Middle frontal gyrus (tissue), 1 donor: ENCODE results near the gene OTUB2.
"Not testable (repeated sequence)": the region's sequence is repeated elsewhere in the genome, so short reads cannot be mapped to it uniquely, and the experiment has no call there.

ENCODE experiments used
- DNase-seq: peaks from one replicate; pipeline ENCODE4 v3.0.0-alpha.2; 2015; ENCODE audit warnings: low spot score; ENCODE audit errors: extremely low spot score

OTUB2 gene

DNA sequence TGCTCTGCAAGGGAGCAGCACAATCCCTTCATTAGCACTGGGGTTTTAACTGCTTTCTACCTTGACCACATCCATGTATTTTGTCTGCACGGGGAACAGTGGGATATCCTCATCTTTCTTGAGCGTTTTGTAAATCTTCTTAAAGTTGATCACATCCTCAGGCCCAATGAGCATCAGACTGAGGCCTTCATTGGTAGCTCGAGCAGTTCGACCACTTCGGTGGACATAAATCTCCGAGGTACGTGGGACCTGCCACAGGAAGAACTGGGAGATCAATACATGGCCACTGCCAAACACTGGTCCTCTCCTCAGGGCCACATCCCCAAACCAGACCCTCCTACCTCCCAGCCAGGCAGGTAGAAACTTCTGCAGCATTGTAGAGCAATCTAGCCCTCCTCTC, 28.8 kb downstream of the OTUB2 start:
- no peak for DNase-seq

DNA sequence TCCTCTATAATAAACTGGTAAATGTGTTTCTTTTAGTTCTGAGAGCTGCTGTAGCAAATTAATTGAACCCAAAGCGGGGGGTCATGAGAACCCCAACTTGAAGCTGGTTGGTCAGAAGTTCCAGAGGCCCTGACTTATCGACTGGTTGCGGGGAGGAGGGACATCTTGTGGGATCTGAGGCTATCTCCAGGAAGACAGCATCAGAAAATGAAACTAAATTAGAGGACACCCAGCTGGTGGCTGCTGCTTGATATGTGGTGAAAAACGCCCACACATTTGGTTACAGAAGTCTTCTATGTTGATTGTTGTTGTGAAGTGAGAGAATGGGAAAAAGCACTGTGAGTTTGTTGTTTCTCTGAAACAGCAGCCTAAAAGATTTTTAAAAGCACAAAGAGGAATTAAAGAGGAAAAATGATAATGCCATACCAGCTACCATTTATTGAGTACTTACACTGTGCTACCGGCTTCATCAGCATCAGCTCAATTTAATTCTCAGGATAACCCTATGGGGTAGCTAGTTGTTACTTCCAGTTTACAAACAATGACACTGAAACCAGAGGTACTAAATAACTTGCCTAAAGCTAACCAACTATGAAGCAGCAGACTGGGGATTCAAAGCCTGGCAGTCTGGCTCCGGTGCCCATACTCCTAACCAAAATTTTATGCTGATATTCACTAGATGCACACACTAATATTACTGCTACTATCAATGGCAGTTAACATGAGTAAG, 30.6 kb downstream of the OTUB2 start:
- no peak for DNase-seq

DNA sequence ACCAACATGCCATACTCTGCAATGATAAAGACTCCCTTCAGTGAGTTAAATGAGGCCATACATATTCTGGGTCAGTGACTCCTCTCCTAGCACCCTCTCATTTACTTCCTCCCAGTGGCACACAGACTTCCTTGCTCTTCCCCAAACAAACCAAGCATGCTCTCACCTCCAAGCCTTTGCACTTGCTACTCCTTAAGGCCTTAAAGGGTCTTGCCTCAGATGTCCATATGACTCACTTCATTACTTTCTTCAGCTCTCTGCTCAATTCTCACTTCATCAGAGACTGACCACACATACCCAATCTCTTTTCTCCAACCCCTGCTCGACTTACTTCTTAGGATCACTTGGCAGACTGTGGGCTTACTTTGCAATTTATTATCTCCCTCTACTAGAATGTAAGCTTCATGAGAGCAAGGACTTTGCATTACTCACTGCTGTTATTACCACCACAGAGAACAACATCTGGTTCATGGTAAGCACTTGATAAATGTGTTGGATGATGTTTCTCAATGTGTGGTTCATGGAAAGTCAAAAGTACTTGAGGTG, 32.1 kb downstream of the OTUB2 start:
- no peak for DNase-seq

GRCh38 chr14:94058674-94059138, 32.6 kb downstream of the OTUB2 start:
- DNase-seq, result no peak

GRCh38 chr14:94059998-94060397, 33.9 kb downstream of the OTUB2 start:
- no peak for DNase-seq

GRCh38 chr14:94062344-94062940, 36.3 kb downstream of the OTUB2 start:
- DNase-seq, result no peak

DNA sequence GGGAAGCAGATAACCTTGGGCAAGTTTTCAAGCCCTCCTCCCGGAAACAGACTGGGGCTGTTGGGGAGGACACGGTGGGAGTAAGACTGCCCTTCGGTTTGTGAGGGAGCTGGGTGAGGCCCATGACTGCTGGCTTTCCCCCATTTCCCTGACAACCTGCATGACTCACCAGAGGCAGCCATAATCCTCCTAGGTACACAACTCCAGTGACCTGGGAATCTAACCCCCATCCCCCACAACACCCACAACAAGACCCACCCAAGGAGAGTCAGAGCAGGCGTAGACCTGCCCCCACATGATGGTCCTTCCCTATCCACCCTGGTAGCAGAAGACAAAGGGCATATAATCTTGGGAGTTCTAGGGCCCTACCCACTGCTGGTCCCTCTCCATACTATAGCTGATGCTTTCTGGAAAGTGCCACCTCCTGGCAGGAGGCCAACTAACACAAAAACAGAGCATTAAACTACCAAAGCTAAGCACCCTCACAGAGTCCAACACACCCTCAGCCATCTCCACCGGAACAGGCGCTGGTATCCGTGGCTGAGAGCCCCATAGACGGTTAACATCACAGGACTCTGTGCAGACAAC, 40.0 kb downstream of the OTUB2 start:
- no peak for DNase-seq

GRCh38 chr14:94072076-94072475, 45.9 kb downstream of the OTUB2 start:
- DNase-seq, result not testable (repeated sequence)

DNA sequence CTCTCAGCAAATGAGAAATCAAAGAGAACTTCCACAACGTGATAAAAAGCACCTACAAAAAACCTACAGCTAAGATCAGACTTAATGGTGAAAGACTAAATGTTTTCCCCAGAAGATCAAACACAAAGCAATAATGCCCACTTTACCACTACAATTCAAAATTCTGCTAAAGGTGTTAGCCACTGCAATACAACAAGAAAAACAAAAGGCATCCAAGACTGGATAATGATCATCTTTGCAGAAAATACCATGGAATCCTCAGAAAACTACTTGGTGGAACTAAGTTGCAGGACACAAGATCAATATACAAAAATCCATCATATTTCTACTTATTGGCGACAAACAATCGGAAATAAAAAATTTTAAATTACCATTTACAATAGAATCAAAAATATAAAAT, 48.4 kb downstream of the OTUB2 start:
- DNase-seq, result no peak

- DNase-seq, result no peak
These were observed 48.9 kb downstream of the OTUB2 start for GRCh38 chr14:94075008-94075407.

DNA sequence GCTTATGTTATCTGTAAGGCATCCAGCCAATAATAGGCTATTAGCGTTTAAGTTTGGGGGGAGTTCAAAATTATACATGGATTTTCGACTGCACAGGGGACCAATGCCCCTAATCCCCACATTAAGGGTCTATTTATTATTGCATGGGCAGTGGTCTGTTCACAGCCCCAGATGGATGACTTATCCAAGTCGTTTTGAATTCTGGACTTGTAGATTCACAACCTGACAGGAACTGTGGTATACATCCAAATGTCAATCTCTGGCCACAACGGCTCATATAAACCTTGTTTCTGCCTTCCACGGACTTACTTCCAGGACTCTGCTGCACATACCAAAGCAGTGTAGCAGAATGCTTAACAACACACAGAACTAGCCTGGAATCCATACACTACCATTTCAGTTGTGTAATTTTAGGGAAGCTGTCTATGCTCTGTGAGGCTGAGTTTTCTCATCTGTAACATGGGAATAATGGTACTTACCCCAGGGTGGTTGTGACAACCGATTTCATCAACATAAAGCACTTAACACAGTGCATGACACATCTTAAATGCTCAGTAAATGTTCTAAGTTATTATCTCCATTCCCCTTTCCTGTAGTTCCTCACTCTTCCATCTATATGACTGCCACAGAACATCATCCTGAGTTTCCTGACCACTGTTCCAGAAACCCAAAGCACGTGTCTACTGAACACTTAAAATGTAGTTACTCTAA, 51.1 kb downstream of the OTUB2 start:
- DNase-seq, result no peak

GRCh38 chr14:94077823-94078222, 51.7 kb downstream of the OTUB2 start:
- DNase-seq, result no peak

GRCh38 chr14:94079891-94080620, 53.9 kb downstream of the OTUB2 start:
- no peak for DNase-seq

DNA sequence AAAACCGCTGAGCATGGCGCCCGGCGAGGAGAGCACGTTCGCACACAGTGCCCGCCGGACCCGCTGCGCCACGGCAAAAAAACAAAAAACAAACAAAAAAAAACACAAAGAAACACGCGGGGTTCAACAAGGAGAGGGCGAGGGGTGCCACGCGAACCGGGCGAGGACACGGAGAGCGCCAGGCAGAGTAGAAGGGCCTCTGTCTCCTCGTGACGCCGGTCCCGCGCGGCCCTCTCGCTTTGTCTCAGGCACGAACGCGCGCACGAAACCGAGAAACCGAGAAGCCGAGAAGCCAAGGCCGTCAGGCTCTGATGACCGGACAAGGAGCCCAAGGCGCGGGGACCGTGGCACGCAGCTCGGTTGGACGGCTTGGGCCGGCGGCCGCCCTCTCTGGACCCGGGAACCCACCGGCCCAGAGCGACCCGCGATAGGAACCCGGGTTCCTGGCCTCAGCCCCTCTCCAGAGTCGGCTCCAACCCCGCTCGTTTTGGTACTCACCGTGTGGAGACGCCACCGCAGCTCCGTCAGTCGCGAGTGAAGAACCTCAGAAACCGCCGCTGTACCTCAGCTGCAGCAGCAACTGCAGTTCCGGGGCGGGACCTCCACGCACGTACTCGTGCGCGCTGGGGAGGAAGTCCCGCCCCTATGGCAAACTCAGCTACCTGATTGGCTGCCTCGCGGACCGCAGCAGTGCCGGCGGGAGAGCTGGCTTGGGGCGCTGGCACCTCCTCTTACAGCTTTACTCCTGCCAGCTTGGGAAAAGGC, 54.7 kb downstream of the OTUB2 start, which contains the start of the genes DDX24 and IFI27L1:
Gene DDX24, minus strand, starts transcription at position 582 of the 765 bp plus-strand sequence. CDS start 1,460 bp downstream, outside the sequence.
Gene IFI27L1, plus strand, starts transcription at position 690 of the 765 bp plus-strand sequence. CDS start 15,628 bp downstream, outside the sequence.
- DNase-seq, result peak; percentile 90

DNA sequence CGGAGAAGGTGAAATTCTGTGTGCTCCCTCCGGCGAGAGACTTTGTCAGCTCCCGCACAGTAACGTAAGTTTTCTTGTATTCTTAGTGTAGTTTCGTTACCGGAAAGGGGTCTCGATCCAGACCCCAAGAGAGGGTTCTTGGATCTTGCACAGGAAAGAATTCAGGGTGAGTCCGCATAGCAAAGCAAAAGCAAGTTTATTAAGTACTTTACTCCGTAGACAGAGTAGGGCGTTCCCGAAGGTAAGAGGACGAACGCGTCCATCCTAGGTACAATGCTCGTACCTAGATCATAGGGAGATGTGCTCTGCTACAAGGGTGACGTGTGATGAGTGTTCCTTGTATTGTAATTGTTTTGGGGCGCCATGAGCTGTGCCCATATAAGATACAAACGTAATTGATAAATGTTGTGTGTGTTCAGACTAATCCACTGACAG, 55.3 kb downstream of the OTUB2 start:
- DNase-seq, result no peak

GRCh38 chr14:94087891-94088290, 61.8 kb downstream of the OTUB2 start:
- no peak for DNase-seq

DNA sequence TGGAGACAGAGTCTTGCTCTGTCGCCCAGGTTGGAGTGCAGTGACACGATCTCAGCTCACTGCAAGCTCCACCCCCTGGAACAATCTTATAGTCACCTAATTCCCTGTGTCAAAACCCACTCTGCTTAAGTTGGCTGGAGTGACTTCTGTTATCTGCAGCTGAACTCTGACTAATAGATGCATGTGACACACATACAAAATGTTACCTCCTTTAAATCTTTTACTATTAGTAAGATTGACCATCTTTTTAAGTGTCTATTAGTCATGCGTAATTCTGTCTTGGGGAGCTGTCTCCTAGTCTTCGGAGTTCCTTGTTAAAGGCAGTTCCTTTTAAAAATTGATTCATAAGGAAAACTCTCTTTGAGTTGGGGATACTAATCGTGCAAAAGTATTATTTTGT, 62.4 kb downstream of the OTUB2 start:
- DNase-seq, result no peak

- no peak for DNase-seq
These were observed 63.3 kb downstream of the OTUB2 start for GRCh38 chr14:94089479-94089878.

GRCh38 chr14:94093418-94093817, 67.3 kb downstream of the OTUB2 start:
- DNase-seq, result no peak

- no peak for DNase-seq
These were observed 71.0 kb downstream of the OTUB2 start for GRCh38 chr14:94097091-94097490.
